Measurements from ENCODE around the gene HDAC11.
"Not testable (repeated sequence)": the region's sequence is repeated elsewhere in the genome, so short reads cannot be mapped to it uniquely, and the experiment has no call there.

Gene HDAC11

GRCh38 chr3:13466781-13467180, 13.3 kb upstream of the HDAC11 start:
- DNase-seq (ENCODE audit: low read depth in 2 of 2, low spot score in 1 of 2) = no peak

GRCh38 chr3:13470894-13471574, 9.1 kb upstream of the HDAC11 start:
- no peak for DNase-seq (ENCODE audit: low read depth in 2 of 2, low spot score in 1 of 2)

DNA sequence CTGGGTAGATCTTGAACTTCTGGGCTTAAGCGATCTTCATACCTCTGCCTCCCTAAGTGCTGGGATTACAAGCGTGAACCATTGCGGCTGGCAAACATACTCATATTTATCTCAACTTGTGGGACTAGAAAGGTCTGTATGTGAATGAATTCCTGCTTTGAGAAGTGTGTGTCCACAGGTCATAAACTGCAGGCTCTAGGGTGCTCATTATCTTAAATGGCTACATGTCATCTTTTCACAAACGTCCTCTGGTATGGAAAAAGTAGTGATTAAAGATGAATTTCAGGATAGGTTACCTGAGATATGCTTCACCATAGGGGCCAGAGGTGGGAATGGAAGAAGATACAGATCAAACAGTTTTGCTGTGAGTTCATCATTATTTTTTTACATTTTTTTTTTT, 7.8 kb upstream of the HDAC11 start:
- no peak for DNase-seq (ENCODE audit: low read depth in 2 of 2, low spot score in 1 of 2)

GRCh38 chr3:13473020-13473419, 7.1 kb upstream of the HDAC11 start:
- no peak for DNase-seq (ENCODE audit: low read depth in 2 of 2, low spot score in 1 of 2)

DNA sequence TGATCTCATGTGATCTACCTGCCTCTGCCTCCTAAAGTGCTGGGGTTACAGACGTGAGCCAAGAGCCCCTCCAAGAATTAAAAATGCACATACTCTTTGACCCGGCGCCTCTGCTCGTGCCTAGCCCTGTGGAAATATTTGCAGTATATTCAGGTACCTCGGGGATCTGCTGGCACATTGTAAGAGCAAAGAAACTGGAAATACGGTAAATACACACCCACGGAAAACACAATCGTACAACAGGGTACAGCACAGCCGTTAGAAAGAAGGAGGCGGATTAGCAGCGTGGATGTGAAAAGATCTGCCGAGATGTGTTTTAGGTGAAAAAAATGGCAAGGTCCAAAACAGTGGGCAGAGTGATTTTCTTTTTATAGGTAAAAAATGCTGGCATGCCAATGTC, 6.1 kb upstream of the HDAC11 start:
- no peak for DNase-seq (ENCODE audit: low read depth in 2 of 2, low spot score in 1 of 2)

DNA sequence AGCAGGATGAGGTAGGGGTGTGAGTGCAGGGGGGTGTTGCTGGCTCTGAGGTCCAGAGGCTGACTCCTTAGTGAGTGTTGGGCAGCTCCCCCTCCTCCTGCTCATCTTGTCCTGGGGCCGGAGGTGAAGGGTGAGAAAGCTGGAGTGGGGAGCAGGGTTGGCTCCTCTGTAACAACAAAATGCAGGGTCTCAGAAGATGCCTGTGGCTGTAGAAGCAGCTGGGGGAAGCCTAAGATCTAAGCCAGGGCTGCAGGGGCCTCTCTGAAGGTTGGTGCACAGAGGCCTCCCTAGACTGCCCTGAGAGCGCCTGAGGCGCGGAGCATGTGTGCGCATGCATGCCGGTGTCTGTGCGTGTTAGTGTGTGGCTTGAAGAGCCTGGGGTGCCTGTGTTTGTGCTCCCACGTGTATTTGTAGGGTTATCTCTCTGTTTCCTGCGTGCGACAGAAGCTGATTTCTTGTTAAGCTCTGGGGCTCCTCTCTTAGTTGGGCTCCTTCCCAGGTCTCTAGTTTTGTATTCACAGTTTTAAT, 5.3 kb upstream of the HDAC11 start:
- DNase-seq (ENCODE audit: low read depth in 2 of 2, low spot score in 1 of 2) = no peak

DNA sequence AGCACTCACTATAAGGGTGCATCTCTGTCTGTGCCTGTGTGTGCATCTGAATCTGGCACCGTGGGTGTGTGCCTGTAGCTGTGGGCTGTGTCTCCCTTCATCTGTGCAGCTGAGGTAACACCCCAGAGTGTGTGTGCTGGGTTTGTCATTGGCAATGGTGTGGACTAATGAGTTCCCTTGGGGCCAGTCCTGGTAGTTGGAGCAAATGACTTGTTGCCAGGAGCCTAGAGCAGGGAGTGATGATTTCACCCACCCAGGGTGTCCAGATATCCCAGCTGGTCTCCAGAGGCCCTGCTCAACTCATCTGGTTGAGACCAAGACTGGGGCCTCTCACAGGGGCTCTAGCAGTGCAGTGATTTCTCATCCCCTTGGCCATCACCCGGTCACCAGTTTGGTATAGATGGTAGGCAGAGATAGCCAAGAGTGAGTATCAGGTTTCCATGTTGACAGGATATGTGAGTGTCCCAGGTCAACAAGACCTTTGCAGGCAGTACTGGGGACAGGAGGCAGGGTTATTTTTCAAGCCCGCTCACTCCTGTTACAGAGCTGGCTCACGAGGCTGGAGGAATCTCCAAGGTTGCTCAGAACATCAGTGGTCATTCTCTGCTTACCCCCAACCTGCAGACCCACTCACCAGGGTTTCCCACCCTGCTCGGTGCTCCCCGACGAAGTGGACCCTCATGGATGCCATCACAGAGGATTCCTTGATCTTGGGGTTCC, 4.1 kb upstream of the HDAC11 start:
- DNase-seq (ENCODE audit: low read depth in 2 of 2, low spot score in 1 of 2) = no peak

GRCh38 chr3:13477943-13478342, 2.2 kb upstream of the HDAC11 start:
- DNase-seq (ENCODE audit: low read depth in 2 of 2, low spot score in 1 of 2) = no peak

DNA sequence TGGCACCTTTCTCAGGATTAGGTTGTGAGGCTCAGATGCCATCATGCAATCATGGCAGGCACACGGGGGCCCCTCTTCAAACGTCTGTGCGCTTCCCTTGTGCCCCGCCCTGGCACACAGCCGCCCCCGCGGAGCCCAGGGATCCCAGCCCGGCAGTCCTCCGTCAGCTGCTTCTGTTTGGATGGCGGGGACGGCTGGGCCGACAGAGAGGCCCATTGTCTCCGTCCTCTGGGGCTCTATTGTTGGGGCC, 849 bp upstream of the HDAC11 start:
- no peak for DNase-seq (ENCODE audit: low read depth in 2 of 2, low spot score in 1 of 2)

- DNase-seq (ENCODE audit: low read depth in 2 of 2, low spot score in 1 of 2) = peak in 1 of 2 donors; percentile 7
These were observed 523 bp downstream of the HDAC11 start for GRCh38 chr3:13480340-13481318.

GRCh38 chr3:13482106-13482690, 2.1 kb downstream of the HDAC11 start:
- no peak for DNase-seq (ENCODE audit: low read depth in 2 of 2, low spot score in 1 of 2)

- DNase-seq (ENCODE audit: low read depth in 2 of 2, low spot score in 1 of 2) = no peak
These were observed 3.2 kb downstream of the HDAC11 start for GRCh38 chr3:13483286-13483685.

DNA sequence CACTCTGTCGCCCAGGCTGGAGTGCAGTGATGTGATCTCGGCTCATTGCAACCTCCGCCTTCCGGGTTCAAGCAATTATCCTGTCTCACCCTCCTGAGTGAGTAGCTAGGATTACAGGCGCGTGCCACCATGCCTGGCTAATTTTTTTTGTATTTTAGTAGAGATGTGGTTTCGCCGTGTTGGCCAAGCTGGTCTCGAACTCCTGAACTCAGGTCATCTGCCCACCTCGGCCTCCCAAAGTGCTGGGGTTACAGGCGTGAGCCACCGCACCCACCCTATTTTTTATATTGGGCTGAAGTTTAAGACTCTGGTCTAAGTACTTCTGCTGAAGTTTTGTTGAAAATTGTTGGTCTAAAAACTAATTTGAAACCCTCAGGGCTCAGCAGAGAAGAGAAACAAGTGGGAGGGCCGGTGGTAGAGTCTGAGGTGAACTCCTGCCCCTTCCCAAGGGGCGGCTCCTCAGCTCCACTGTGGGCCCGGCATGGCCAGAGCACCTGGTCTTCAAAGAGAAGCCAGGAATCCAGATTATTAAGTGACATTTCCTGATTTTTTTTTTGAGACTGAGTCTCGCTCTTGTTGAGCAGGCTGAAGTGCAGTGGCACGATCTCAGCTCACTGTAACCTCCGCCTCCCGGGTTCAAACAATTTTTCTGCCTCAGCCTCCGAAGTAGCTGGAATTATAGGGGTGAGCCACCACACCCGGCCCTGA, 4.0 kb downstream of the HDAC11 start:
- no peak for DNase-seq (ENCODE audit: low read depth in 2 of 2, low spot score in 1 of 2)

DNA sequence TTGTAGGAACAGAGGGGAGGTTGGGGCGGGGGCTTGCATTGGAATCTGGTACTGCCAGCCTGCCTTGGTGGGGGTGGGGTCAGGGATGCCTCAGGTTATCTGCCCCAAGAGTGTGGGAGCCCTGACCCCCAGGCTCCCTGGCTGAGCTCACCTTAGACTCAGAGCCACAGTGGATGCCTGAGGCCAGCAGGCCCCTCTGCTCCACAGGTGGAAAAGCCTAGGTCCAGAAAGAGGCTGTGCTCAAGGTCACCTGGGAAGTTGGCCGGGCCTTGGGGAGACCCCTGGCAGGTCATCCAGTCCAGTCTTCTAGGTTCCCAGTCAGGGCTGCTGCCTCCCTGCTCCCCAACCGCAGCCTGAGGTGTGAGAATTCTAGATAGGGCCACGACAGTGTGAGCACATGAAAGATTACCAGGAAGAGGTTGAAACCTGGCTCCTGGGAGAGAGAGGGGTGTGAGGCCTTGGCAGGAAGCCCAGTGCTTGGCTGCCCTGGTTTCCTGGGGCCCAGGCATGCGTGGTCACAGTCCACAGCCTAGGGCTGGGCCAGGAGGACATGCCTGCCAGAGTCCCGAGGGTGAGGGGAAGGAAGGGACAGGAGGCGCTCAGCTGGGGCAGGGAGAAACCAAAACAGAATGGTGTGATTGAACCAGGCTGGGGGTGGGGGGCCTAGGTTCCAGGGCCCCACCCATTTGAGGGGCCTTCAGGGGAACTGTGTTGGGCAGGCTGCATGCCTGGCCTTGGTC, 4.9 kb downstream of the HDAC11 start:
- no peak for DNase-seq (ENCODE audit: low read depth in 2 of 2, low spot score in 1 of 2)

GRCh38 chr3:13485630-13486562, 5.8 kb downstream of the HDAC11 start:
- not testable (repeated sequence) for DNase-seq (ENCODE audit: low read depth in 2 of 2, low spot score in 1 of 2)

GRCh38 chr3:13487403-13487802, 7.3 kb downstream of the HDAC11 start:
- DNase-seq (ENCODE audit: low read depth in 2 of 2, low spot score in 1 of 2) = no peak

DNA sequence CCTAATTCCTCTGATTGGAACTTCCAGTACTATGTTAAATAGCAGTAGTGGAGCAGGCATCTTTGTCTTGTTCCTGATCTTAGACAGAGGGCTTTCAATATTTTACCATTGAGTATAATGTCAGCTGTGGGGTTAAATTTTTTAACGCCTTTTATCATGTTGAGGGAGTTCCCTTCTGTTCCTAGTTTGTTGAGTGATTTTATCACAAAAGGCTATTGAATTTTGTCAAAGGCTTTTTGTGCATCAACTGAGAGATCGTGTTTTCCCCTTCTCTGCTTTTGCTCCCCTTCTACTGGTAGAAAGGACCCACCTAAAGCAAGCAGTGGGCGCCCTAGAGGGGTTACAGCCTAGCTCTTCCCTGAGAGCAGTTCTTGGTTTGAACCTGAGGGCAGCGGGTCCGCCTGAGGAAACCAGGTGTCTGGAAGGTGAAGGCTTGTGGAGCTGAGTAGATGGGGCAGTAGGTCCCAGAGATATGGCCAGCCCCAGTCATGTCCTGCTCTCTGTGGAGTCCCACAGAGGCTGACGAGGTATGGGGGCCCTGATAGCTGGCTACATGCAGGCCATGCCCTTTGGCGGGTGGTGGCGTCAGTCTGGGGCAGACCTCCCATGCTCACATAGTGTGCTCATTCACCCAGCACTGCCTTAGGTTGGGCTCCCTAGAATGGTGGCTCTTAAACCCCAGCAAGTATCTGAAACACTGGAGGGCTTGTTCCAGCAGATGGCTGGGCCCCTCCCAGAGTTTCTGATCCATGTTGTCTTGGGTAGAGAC, 11.3 kb downstream of the HDAC11 start:
- DNase-seq (ENCODE audit: low read depth in 2 of 2, low spot score in 1 of 2) = no peak

- no peak for DNase-seq (ENCODE audit: low read depth in 2 of 2, low spot score in 1 of 2)
These were observed 11.9 kb downstream of the HDAC11 start for GRCh38 chr3:13492048-13492447.

Data from stimulated activated CD8-positive, alpha-beta memory T cell treated with anti-CD3 and anti-CD28 coated beads, Interleukin-4, amount 100 ng/mL, for 4 hours (primary cell).